Stimulated activated CD8-positive, alpha-beta memory T cell treated with anti-CD3 and anti-CD28 coated beads, Interleukin-2, amount 100 ng/mL, for 48 hours (primary cell): ENCODE data around the gene AKR1C2.
"Not testable (repeated sequence)": the region's sequence is repeated elsewhere in the genome, so short reads cannot be mapped to it uniquely, and the experiment has no call there.

ENCODE experiments used
- DNase-seq, 2 donors: peaks; one replicate each; pipeline ENCODE4 v3.0.0-alpha.2; 2020; ENCODE audit warnings: low read depth in 2 of 2

AKR1C2 gene

GRCh38 chr10:5025461-5025881 is 21.8 kb upstream of the AKR1C2 start:
- not testable (repeated sequence) for DNase-seq

- DNase-seq: no peak
These were observed 19.6 kb upstream of the AKR1C2 start for GRCh38 chr10:5023177-5023805.

GRCh38 chr10:5021624-5022290 is 18.1 kb upstream of the AKR1C2 start:
- not testable (repeated sequence) for DNase-seq

- not testable (repeated sequence) for DNase-seq
These were observed 16.3 kb upstream of the AKR1C2 start for GRCh38 chr10:5019770-5020612.

GRCh38 chr10:5018671-5019277 is 15.1 kb upstream of the AKR1C2 start:
- not testable (repeated sequence) for DNase-seq

GRCh38 chr10:5018134-5018533 is 14.5 kb upstream of the AKR1C2 start:
- no peak for DNase-seq

- no peak for DNase-seq
These were observed 11.3 kb upstream of the AKR1C2 start for GRCh38 chr10:5014936-5015335.

- DNase-seq: not testable (repeated sequence)
These were observed 10.7 kb upstream of the AKR1C2 start for GRCh38 chr10:5014200-5014910.

GRCh38 chr10:5013385-5013784 is 9.7 kb upstream of the AKR1C2 start:
- DNase-seq: no peak

- DNase-seq: no peak
These were observed 8.9 kb upstream of the AKR1C2 start for GRCh38 chr10:5012595-5012994.

GRCh38 chr10:5011392-5011791 is 7.7 kb upstream of the AKR1C2 start:
- DNase-seq: not testable (repeated sequence)

GRCh38 chr10:5010043-5010442 is 6.4 kb upstream of the AKR1C2 start:
- not testable (repeated sequence) for DNase-seq

- DNase-seq: not testable (repeated sequence)
These were observed 5.3 kb upstream of the AKR1C2 start for GRCh38 chr10:5008857-5009548.

GRCh38 chr10:5004501-5004900 is 844 bp upstream of the AKR1C2 start:
- DNase-seq: not testable (repeated sequence)

- not testable (repeated sequence) for DNase-seq
These were observed 351 bp upstream of the AKR1C2 start for GRCh38 chr10:5004030-5004385.

- no peak for DNase-seq
These were observed 1.5 kb downstream of the AKR1C2 start for GRCh38 chr10:5002013-5002727.

- DNase-seq: no peak
These were observed 5.0 kb downstream of the AKR1C2 start for GRCh38 chr10:4998671-4999070.

GRCh38 chr10:4994260-4994659 is 9.4 kb downstream of the AKR1C2 start:
- DNase-seq: not testable (repeated sequence)

GRCh38 chr10:4992564-4992963 is 11.1 kb downstream of the AKR1C2 start:
- not testable (repeated sequence) for DNase-seq

- not testable (repeated sequence) for DNase-seq
These were observed 12.2 kb downstream of the AKR1C2 start for GRCh38 chr10:4991463-4991862.
